HL-60/S4 treated with retinoic acid at 250 ng/mL for 4 days and 3 days (cell line): ENCODE results near the gene NEDD4.
"Not testable (repeated sequence)": the region's sequence is repeated elsewhere in the genome, so short reads cannot be mapped to it uniquely, and the experiment has no call there.

Experiments
- in situ Hi-C: fragments of 300-500 bp; cut with MboI; formaldehyde crosslinking; loops from 2 replicates; pipeline ENCODE4 v1.7.0; 2022; ENCODE audit warnings: low sequenced_read_pairs

The NEDD4 gene

GRCh38 chr15:55834331-55834730 lies 159.1 kb downstream of the NEDD4 start:
- in situ Hi-C loops: no loop called here

DNA sequence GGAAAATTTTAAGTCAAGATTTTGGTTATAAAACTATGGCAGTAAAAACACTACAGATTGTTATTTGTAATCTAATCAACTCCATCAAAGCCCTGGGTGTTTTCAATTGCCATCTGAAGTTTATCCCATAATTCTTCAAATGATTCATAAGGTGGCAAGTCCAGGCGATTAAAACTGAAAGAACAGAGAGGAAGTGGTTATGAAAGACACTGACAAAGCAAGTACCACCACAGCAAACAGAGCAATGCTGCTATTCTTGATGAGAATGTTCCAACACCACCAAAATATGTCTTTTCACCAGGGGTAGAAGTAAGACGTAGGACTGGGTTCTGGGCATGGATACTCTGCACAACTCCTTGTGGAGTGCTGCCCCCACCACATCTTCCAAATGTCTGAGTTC lies 163.6 kb downstream of the NEDD4 start:
- in situ Hi-C loops: no loop called here

DNA sequence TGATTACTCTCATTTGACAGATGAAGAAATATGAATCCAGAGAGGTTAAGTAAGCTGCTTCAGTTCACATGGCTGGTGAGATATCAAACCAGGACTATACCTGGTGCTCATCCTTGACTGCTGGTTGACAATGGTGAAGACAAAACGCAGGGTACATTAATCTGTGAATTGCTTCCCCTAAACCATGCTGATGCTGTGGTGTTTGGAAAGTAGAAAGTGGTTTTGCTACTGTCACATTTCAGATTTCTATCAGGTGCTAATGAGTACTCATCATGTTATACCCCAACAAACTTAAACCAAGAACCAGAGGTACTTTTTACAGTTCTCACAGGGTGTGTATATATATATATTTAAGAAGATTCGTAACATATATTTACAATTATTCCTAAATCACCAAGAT lies 165.5 kb downstream of the NEDD4 start:
- in situ Hi-C loops: no loop called here

GRCh38 chr15:55827204-55827603 lies 166.2 kb downstream of the NEDD4 start:
- in situ Hi-C loops: no loop called here

DNA sequence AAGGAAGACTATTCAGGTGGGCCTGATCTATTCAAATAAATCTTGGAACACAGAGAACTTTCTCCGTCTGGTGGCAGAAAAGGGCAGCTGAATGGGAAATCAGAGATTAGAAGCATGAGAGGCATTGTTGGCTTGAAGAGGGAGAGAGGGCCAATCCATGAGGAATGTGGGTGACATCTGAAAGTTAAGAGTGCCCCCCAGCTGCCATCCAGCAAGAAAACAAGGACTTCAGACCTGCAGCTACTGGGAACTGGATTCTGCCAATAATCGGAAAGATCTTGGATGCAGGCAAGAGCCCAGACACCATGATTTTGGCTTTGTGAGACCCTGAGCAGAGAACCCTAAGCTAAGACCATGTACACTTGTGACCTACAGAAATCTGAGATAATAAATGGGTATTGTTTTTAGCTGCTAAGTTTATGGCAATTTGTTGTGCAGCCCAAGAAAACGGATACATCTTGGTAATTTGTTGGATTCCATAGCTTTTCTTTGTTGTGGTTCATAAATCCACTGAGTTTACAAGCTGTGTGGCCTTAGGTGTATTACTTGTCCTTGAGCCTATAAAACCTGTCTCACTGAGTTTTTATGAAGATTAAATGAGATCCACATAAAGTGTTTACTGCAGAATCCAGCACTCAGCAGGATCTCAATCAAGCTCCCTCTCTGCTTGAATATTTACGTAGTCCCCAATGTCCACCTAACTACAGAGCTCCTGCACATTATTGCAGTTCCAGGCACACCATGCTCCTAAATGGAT lies 168.4 kb downstream of the NEDD4 start:
- in situ Hi-C loops: no loop called here

DNA sequence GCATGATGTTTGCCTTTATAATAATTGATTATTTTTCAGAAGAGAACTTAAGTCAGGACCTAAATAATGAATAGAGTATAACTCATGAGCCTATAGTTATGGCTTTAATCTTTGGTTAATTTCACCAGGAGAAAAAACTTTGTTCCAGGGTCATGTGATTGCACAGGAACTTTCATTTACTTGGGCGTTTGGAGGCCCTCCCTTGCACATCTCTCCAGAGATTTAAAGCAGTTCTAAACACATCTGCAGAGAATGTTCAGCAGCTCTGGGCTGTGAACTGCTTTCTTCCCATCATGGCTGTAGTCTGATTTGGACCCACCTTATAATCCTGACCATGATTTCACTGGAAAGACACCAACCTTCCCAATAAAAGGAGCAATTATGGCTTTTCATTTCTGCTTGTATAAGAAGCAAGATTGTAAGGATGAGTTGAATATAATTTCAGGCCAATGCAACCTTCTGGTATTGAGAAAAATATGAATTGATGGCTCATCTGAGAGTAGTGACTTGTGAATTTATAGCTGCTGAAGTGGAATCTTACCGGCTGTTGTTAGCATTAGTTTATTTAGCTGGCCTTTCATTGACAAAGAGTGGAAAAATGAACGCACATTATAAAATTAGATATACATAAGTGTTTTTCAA lies 169.6 kb downstream of the NEDD4 start:
- in situ Hi-C loops: no loop called here

GRCh38 chr15:55823191-55823670 lies 170.2 kb downstream of the NEDD4 start:
- in situ Hi-C loops: no loop called here

DNA sequence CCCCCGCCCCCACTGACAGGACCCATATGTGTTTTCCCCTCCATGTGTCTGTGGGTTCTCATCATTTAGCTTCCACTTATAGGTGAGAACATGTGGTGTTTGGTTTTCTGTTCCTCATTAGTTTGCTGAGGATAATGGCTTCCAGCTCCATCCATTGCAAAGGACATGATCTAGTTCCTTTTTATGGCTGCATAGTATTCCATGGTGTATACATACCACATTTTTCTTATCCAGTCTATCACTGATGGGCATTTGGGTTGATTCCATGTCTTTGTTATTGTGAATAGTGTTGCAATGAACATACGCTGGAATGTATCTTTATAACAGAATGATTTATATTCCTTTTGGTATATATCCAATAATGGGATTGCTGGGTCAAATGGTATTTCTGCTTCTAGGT lies 171.7 kb downstream of the NEDD4 start:
- in situ Hi-C loops: not testable (repeated sequence)

- in situ Hi-C loops: no loop called here
Measured at GRCh38 chr15:55820043-55820442, 173.4 kb downstream of the NEDD4 start.

GRCh38 chr15:55819397-55820034 lies 173.9 kb downstream of the NEDD4 start:
- in situ Hi-C loops: no loop called here

GRCh38 chr15:55816017-55816416 lies 177.4 kb downstream of the NEDD4 start:
- in situ Hi-C loops: no loop called here

- in situ Hi-C loops: no loop called here
Measured at GRCh38 chr15:55802600-55803376, 190.6 kb downstream of the NEDD4 start.

DNA sequence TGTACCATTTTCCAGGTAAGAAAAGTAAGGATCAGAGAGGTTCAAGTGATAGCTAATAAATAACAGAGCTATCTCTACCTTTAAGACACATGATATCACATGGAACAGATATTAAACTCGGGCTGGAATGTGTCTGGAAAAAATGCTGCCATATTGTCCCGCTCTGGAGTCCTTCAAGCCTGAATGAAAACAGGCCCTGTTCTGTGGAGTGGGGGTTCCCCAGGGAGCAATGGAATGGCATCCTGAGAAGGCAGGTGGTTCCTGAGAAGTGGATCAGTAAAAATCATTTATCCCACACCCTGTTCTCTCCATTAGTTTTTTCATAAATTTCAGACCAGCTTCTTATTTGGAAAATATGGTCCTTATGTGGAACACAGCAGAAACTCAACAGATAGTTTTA lies 193.2 kb downstream of the NEDD4 start:
- in situ Hi-C loops: no loop called here

DNA sequence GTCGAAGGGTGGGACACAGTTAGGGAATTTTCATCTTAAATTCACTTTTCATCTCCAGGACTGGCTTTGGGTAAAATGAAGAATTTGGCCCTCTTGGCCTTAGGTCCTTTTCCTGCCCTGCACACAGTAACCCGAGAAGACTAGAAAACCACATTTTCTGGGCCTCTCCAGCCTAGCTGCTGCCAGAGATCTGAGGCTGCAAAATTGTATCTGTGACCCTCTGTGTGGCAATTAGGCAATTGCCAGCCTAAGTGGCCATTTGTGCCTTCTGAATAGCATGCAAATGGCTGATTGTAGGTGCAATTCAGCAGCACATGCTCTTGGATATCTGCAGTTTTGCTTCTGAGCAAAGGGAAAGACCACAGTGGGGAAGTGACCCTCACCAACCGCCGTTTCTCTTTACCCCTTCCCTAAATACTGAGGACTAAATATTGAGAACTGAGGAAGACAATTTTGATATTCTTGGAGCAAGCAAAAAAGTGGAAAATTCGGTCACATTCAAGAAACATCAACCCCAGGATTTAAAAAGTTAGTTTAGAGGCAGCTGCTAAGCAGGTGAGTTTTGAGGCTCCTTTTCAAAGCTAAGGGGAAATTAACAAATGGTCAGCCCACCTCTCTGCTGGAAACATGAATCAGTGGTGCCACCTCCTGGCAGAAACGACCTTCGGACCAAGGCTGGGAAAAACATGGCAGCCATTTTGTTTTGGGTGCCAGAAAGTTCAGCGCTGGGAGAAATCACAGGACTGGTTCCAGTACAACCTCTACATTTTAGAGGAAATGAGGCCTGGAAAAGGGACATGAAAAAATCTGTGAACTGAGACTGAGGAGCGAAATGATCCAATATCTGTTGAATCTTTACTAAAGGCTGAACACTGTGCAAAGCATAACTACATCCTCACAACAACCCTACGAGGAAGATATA lies 193.9 kb downstream of the NEDD4 start:
- in situ Hi-C loops: no loop called here

GRCh38 chr15:55796321-55796965 lies 197.0 kb downstream of the NEDD4 start:
- in situ Hi-C loops: no loop called here

- in situ Hi-C loops: no loop called here
Measured at GRCh38 chr15:55795031-55795430, 198.4 kb downstream of the NEDD4 start.

- in situ Hi-C loops: no loop called here
Measured at GRCh38 chr15:55791551-55792400, 201.6 kb downstream of the NEDD4 start.

DNA sequence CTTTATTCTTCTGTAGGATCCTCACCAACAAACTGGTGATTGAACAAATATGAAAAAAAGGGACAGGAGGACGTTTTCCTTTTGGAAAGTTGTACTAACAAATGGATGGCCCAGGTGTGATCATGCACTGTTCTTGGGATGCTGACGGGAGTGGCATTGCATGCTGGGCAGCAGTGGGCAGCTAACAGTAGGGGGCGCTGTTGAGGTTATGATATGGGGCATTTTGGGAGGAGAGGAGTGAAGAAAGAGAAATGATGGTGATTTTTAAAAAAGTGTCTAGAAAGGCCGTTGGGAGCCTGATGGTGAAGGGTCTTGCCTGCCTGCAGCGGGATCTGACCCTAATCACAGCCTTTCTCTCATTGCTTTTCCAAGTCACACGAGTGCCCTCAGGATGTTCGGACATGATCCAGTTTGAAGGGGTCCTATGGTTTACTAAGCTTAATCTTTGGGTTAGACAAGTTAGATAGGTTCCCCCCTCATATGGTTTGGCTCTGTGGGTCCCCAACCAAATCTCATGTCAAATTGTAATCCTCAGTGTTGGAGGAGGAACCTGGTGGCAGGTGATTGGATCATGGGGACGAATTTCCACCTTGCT lies 204.2 kb downstream of the NEDD4 start:
- in situ Hi-C loops: no loop called here
